Parathyroid adenoma (tissue), 2 donors: ENCODE results near the gene RNF121.

Source experiments
- H2AFZ ChIP-seq: fragments of 300-600 bp; sonication (generic); one replicate; pipeline ENCODE4 v1.7.0; 2017; ENCODE audit warnings: antibody characterized with exemption, mild to moderate bottlenecking
- H3K27ac ChIP-seq: fragments of 300-600 bp; sonication (generic); one replicate; pipeline ENCODE4 v1.7.0; 2017
- H3K27me3 ChIP-seq: fragments of 300-600 bp; sonication (generic); one replicate; pipeline ENCODE4 v1.7.0; 2017; ENCODE audit warnings: low read length; ENCODE audit not compliant: control insufficient read depth, insufficient read depth
- H3K36me3 ChIP-seq: fragments of 300-600 bp; sonication (generic); one replicate; pipeline ENCODE4 v1.7.0; 2017; ENCODE audit warnings: low read length; ENCODE audit not compliant: control insufficient read depth, insufficient read depth
- H3K4me1 ChIP-seq: fragments of 300-600 bp; sonication (generic); one replicate; pipeline ENCODE4 v1.7.0; 2017; ENCODE audit warnings: control low read depth
- H3K4me2 ChIP-seq: fragments of 300-600 bp; sonication (generic); one replicate; pipeline ENCODE4 v1.7.0; 2017; ENCODE audit warnings: low read length
- H3K4me3 ChIP-seq: fragments of 300-600 bp; sonication (generic); one replicate; pipeline ENCODE4 v1.7.0; 2017; ENCODE audit warnings: low read depth, low read length
- H3K79me2 ChIP-seq: fragments of 300-600 bp; sonication (generic); one replicate; pipeline ENCODE4 v1.7.0; 2017; ENCODE audit warnings: control low read depth
- H3K9ac ChIP-seq: fragments of 300-600 bp; sonication (generic); one replicate; pipeline ENCODE4 v1.7.0; 2017; ENCODE audit warnings: mild to moderate bottlenecking
- H3K9me3 ChIP-seq: fragments of 300-600 bp; sonication (generic); one replicate; pipeline ENCODE4 v1.7.0; 2017; ENCODE audit warnings: low read length; ENCODE audit not compliant: control insufficient read depth
- TF ChIP-seq, protein P1 (sequence below): fragments of 300-600 bp; sonication (generic); IDR thresholded peaks from one replicate; pipeline ENCODE4 v1.7.0; 2017; ENCODE audit warnings: antibody characterized with exemption, mild to moderate bottlenecking
- donor health status: primary hyperparathyroidism.

Gene RNF121

GRCh38 chr11:71955898-71956456 lies 27.1 kb downstream of the RNF121 start:
- Histone ChIP-seq H3K36me3 (no peaks in the 10 kb centered on the region), H3K4me1 (no peaks in the 10 kb centered on the region), H2AFZ (no peak overlapping the region), H3K9ac (no peak overlapping the region), H3K79me2 (peaks cover 7% of the 10 kb centered on the region), H3K27me3 (no peaks in the 10 kb centered on the region), H3K4me2 (no peak overlapping the region), H3K27ac (no peak overlapping the region), H3K4me3 (no peak overlapping the region), H3K9me3 (no peaks in the 10 kb centered on the region)
- TF ChIP-seq, protein P1, sequence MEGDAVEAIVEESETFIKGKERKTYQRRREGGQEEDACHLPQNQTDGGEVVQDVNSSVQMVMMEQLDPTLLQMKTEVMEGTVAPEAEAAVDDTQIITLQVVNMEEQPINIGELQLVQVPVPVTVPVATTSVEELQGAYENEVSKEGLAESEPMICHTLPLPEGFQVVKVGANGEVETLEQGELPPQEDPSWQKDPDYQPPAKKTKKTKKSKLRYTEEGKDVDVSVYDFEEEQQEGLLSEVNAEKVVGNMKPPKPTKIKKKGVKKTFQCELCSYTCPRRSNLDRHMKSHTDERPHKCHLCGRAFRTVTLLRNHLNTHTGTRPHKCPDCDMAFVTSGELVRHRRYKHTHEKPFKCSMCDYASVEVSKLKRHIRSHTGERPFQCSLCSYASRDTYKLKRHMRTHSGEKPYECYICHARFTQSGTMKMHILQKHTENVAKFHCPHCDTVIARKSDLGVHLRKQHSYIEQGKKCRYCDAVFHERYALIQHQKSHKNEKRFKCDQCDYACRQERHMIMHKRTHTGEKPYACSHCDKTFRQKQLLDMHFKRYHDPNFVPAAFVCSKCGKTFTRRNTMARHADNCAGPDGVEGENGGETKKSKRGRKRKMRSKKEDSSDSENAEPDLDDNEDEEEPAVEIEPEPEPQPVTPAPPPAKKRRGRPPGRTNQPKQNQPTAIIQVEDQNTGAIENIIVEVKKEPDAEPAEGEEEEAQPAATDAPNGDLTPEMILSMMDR: no peak

DNA sequence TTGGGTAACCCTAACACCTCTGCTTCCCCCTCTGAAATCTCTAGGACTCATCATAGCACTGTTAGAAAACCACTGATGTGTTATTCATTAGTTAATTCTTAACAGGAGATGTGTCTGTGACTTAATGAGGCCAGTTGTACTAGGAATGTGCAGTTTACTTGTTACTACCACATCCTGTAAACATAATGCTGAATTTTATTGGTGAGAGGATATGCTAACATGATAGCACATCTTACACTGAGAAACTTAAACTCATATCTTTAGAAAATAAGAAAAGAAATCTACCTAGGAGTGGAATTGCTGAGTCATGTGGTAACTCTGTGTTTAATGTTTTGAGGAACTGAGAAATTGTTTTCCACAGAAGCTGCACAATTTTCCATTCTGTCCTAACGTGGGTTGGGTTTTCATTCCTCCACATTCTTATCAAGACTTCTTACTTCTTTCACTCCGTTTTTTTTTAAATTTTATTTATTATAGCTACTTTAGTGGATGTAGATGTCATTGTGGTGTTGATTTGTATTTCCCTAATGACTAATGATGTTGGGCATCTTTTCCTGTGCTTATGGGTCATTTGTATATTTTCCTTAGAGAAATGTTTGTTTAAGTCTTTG lies 33.7 kb downstream of the RNF121 start:
- Histone ChIP-seq H3K4me1 (no peaks in the 10 kb centered on the region), H2AFZ (no peak overlapping the region), H3K9me3 (no peaks in the 10 kb centered on the region), H3K9ac (no peak overlapping the region), H3K79me2 (no peaks in the 10 kb centered on the region), H3K27ac (no peak overlapping the region), H3K4me2 (no peak overlapping the region), H3K36me3 (no peaks in the 10 kb centered on the region), H3K4me3 (no peak overlapping the region), H3K27me3 (no peaks in the 10 kb centered on the region)
- TF ChIP-seq, protein P1: no peak

GRCh38 chr11:71963468-71963867 lies 34.6 kb downstream of the RNF121 start:
- TF ChIP-seq, protein P1: no peak
- no peaks in the 10 kb centered on the region for H3K4me1 ChIP-seq
- H3K36me3 ChIP-seq: no peaks in the 10 kb centered on the region
- H3K9ac ChIP-seq: no peak overlapping the region
- no peaks in the 10 kb centered on the region for H3K9me3 ChIP-seq
- no peaks in the 10 kb centered on the region for H3K27me3 ChIP-seq
- H3K27ac ChIP-seq: no peak overlapping the region
- no peak overlapping the region for H2AFZ ChIP-seq
- H3K79me2 ChIP-seq: peaks cover 4% of the 10 kb centered on the region
- no peak overlapping the region for H3K4me3 ChIP-seq
- H3K4me2 ChIP-seq: no peak overlapping the region

- Histone ChIP-seq H2AFZ (no peak overlapping the region), H3K4me3 (no peak overlapping the region), H3K79me2 (peaks cover 8% of the 10 kb centered on the region), H3K36me3 (no peaks in the 10 kb centered on the region), H3K4me1 (no peaks in the 10 kb centered on the region), H3K4me2 (no peak overlapping the region), H3K9ac (no peak overlapping the region), H3K27me3 (no peaks in the 10 kb centered on the region), H3K9me3 (no peaks in the 10 kb centered on the region), H3K27ac (no peak overlapping the region)
- TF ChIP-seq, protein P1: no peak
Measured at GRCh38 chr11:71964641-71965040, 35.8 kb downstream of the RNF121 start.

DNA sequence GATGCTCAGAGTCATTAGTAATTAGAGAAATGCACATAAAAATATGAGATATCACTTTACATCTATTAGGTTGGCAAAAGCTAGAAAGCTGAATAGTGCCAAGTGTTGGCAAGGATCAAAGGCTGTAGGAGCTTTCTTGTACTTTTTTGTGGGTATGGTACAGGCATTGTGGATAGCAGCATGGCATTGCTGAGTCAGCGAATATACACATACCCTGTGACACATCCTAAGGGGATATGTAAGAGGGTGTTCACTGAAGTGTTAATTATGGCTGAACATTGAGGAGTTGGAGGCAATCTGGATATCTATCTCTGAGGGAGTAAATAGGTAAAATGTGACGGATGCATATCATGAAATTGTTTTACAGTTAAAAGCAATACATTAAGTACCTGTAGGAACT lies 42.8 kb downstream of the RNF121 start:
- no peak overlapping the region for H2AFZ ChIP-seq
- no peak overlapping the region for H3K4me3 ChIP-seq
- H3K27ac ChIP-seq: no peak overlapping the region
- TF ChIP-seq, protein P1: no peak
- H3K79me2 ChIP-seq: peaks cover 8% of the 10 kb centered on the region
- no peaks in the 10 kb centered on the region for H3K36me3 ChIP-seq
- H3K27me3 ChIP-seq: no peaks in the 10 kb centered on the region
- H3K4me2 ChIP-seq: no peak overlapping the region
- H3K9ac ChIP-seq: no peak overlapping the region
- no peaks in the 10 kb centered on the region for H3K9me3 ChIP-seq
- peaks cover 10% of the 10 kb centered on the region for H3K4me1 ChIP-seq
